Measurements from ENCODE around the gene LAPTM5. TPM values are rescaled to one million over a fixed set of nuclear protein-coding genes. Genes with fewer than 3 reads are reported as not detected.

LAPTM5 gene
- total and polyA plus RNA-seq, 2 donors (not counting 3 experiments of a cell fraction or from before 2014, with no cell fraction given): 83.4 to 95.2 TPM

- intact Hi-C loops (cut with micrococcal nuclease): no loop called here
- no peak for TF ChIP-seq MYC (IDR thresholded peaks at IDR 0.05; ENCODE audit: low read depth, low read length)
- TF ChIP-seq JUN (IDR thresholded peaks at IDR 0.05; ENCODE audit: borderline replicate concordance, insufficient read depth, insufficient read length, low read depth): no peak
- no peak for TF ChIP-seq EZH2 (IDR thresholded peaks at IDR 0.05; ENCODE audit: borderline replicate concordance, low read depth, low read length, severe bottlenecking)
- TF ChIP-seq FOS (IDR thresholded peaks at IDR 0.05; ENCODE audit: borderline replicate concordance, insufficient read depth, low read length): no peak
- TF ChIP-seq GATA2 (IDR thresholded peaks at IDR 0.05; ENCODE audit: insufficient read depth, insufficient read length, low read depth, low read length): no peak
- BruUV-seq (replicated peaks): no TSS peak
- Histone ChIP-seq H3K4me3 (replicated peaks in 1 of 3; ENCODE audit: insufficient read depth in 1 of 3, low read depth in 1 of 3, low read length in 3 of 3) (no peak overlapping the region), H3K9ac (replicated peaks; ENCODE audit: extremely low read depth, insufficient read depth, low read length) (no peak overlapping the region), H3K4me1 (ENCODE audit: control insufficient read depth, extremely low read depth, insufficient read depth, low read length) (peaks cover 25% of the 10 kb centered on the region), H3K9me3 (replicated peaks; ENCODE audit: control insufficient read depth, insufficient read depth, low read length) (no peaks in the 10 kb centered on the region), H3K4me2 (ENCODE audit: insufficient read depth, low read length) (no peak overlapping the region), H4K20me1 (replicated peaks; ENCODE audit: control insufficient read depth, extremely low read depth, insufficient read depth, low read length) (no peaks in the 10 kb centered on the region), H3K36me3 (ENCODE audit: control insufficient read depth in 2 of 2, extremely low read depth in 1 of 2, insufficient read depth in 2 of 2, low read length in 2 of 2) (no peaks in the 10 kb centered on the region), H3K79me2 (ENCODE audit: control insufficient read depth, insufficient read depth, low read length) (peaks cover 36% of the 10 kb centered on the region), H2AFZ (ENCODE audit: low read depth, low read length) (no peak overlapping the region), H3K9me1 (replicated peaks; ENCODE audit: control insufficient read depth, extremely low read depth, insufficient read depth, low read length) (no peaks in the 10 kb centered on the region), H3K27me3 (ENCODE audit: control insufficient read depth in 2 of 2, insufficient read depth in 2 of 2, low read length in 2 of 2) (no peaks in the 10 kb centered on the region), H3K27ac (ENCODE audit: insufficient read depth, low read depth, low read length) (no peak overlapping the region)
- FAIRE-seq: no peak
- dilution Hi-C loops (cut with MboI; ENCODE audit: extremely low pct_ligation_motif_present, low sequenced_read_pairs): no loop called here
- no peak for DNase-seq (ENCODE audit: low read depth, low spot score)
- CTCF ChIA-PET: interaction anchor here (1.0 to 3.9 kb wide), 4 partner anchors 23 to 34 kb away, joined by 3 to 20 read pairs (median 6); no protein-coding TSS in a partner anchor
- POLR2A ChIA-PET: no interaction called here
These were observed 5.0 kb downstream of the LAPTM5 start for GRCh38 chr1:30752651-30752908.

GRCh38 chr1:30751830-30752650 lies 5.5 kb downstream of the LAPTM5 start:
- H2AFZ ChIP-seq (ENCODE audit: low read depth, low read length): no peak overlapping the region
- H4K20me1 ChIP-seq (replicated peaks; ENCODE audit: control insufficient read depth, extremely low read depth, insufficient read depth, low read length): no peaks in the 10 kb centered on the region
- peak; percentile 21 for FAIRE-seq
- no peak for DNase-seq (ENCODE audit: low read depth, low spot score)
- no peaks in the 10 kb centered on the region for H3K36me3 ChIP-seq (ENCODE audit: control insufficient read depth in 2 of 2, extremely low read depth in 1 of 2, insufficient read depth in 2 of 2, low read length in 2 of 2)
- no peak overlapping the region for H3K27ac ChIP-seq (ENCODE audit: insufficient read depth, low read depth, low read length)
- dilution Hi-C loops (cut with MboI; ENCODE audit: extremely low pct_ligation_motif_present, low sequenced_read_pairs): no loop called here
- POLR2A ChIA-PET: no interaction called here
- peaks cover 36% of the 10 kb centered on the region for H3K79me2 ChIP-seq (ENCODE audit: control insufficient read depth, insufficient read depth, low read length)
- no peaks in the 10 kb centered on the region for H3K9me3 ChIP-seq (replicated peaks; ENCODE audit: control insufficient read depth, insufficient read depth, low read length)
- H3K4me1 ChIP-seq (ENCODE audit: control insufficient read depth, extremely low read depth, insufficient read depth, low read length): peaks cover 20% of the 10 kb centered on the region
- no TSS peak for BruUV-seq (replicated peaks)
- H3K4me3 ChIP-seq (replicated peaks in 1 of 3; ENCODE audit: insufficient read depth in 1 of 3, low read depth in 1 of 3, low read length in 3 of 3): no peak overlapping the region
- CTCF ChIA-PET: interaction anchor here (1.0 to 3.9 kb wide), 5 partner anchors 22 to 49 kb away, joined by 3 to 20 read pairs (median 3); no protein-coding TSS in a partner anchor
- no peak overlapping the region for H3K4me2 ChIP-seq (ENCODE audit: insufficient read depth, low read length)
- intact Hi-C loops (cut with micrococcal nuclease): no loop called here
- H3K9ac ChIP-seq (replicated peaks; ENCODE audit: extremely low read depth, insufficient read depth, low read length): no peak overlapping the region
- no peaks in the 10 kb centered on the region for H3K27me3 ChIP-seq (ENCODE audit: control insufficient read depth in 2 of 2, insufficient read depth in 2 of 2, low read length in 2 of 2)
- TF ChIP-seq EZH2 (IDR thresholded peaks at IDR 0.05; ENCODE audit: borderline replicate concordance, low read depth, low read length, severe bottlenecking) (no peak), FOS (IDR thresholded peaks at IDR 0.05; ENCODE audit: borderline replicate concordance, insufficient read depth, low read length) (no peak), POLR2A (IDR thresholded peaks at IDR 0.05; ENCODE audit: low read depth, low read length) (no peak), JUN (IDR thresholded peaks at IDR 0.05; ENCODE audit: borderline replicate concordance, insufficient read depth, insufficient read length, low read depth) (no peak), GATA2 (IDR thresholded peaks at IDR 0.05; ENCODE audit: insufficient read depth, insufficient read length, low read depth, low read length) (no peak), POLR2AphosphoS5 (IDR thresholded peaks at IDR 0.05; ENCODE audit: insufficient read depth, low read depth, low read length) (no peak), MAX (IDR thresholded peaks at IDR 0.05; ENCODE audit: insufficient read depth, insufficient read length) (no peak), MYC (IDR thresholded peaks at IDR 0.05; ENCODE audit: low read depth, low read length) (no peak)
- H3K9me1 ChIP-seq (replicated peaks; ENCODE audit: control insufficient read depth, extremely low read depth, insufficient read depth, low read length): no peaks in the 10 kb centered on the region
